Stimulated activated CD8-positive, alpha-beta memory T cell treated with anti-CD3 and anti-CD28 coated beads, Interleukin-2, amount 100 ng/mL, for 1 hour (primary cell): Measurements from ENCODE around the gene FZR1.

Experiments
- DNase-seq, 2 donors: peaks; one replicate each; pipeline ENCODE4 v3.0.0-alpha.2; 2020; ENCODE audit warnings: low read depth in 2 of 2

FZR1 gene

DNA sequence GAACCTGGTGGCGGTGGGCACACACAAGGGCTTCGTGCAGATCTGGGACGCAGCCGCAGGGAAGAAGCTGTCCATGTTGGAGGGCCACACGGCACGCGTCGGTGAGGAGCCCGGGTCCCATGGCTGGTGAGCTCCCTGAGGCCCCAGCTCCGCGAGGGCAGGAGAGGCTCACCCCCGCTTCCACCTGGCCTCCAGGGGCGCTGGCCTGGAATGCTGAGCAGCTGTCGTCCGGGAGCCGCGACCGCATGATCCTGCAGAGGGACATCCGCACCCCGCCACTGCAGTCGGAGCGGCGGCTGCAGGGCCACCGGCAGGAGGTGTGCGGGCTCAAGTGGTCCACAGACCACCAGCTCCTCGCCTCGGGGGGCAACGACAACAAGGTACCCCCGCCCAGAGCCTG is 25.6 kb downstream of the FZR1 start:
- DNase-seq = no peak

DNA sequence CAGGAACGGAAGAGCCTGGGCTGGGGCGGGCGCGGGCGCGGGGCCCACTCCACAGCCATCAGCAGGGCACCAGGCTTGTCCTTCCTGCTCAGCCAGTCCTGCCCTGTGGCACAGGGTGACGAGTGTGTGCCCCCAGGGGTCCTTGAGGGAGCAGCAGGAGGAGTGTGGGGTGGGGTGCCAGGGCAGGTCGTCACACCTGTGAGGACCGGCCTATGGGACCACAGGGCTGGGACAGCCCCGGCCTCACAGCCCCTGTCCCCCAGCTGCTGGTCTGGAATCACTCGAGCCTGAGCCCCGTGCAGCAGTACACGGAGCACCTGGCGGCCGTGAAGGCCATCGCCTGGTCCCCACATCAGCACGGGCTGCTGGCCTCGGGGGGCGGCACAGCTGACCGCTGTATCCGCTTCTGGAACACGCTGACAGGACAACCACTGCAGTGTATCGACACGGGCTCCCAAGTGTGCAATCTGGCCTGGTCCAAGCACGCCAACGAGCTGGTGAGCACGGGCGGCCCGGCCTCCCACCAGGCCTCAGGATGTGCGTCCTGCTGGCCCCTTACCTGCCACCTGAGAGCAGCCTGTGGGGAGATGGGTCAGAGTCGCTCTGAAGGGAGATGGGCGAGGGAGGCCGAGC is 26.2 kb downstream of the FZR1 start:
- no peak for DNase-seq

DNA sequence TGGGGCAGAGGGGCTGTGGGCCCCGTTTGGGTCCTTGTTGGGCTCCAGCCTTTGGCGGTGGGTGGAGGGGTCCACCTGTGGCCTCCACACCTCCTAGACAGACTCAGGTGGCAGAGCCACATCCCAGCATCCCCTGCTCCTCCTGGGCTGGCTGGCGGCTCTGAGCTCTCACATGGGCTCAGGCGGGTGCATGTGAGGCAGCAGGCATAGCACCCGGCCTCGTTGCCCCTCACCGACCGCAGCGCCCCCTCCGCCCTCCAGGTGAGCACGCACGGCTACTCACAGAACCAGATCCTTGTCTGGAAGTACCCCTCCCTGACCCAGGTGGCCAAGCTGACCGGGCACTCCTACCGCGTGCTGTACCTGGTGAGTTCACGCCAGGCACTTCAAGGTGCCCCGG is 26.9 kb downstream of the FZR1 start:
- DNase-seq = no peak

DNA sequence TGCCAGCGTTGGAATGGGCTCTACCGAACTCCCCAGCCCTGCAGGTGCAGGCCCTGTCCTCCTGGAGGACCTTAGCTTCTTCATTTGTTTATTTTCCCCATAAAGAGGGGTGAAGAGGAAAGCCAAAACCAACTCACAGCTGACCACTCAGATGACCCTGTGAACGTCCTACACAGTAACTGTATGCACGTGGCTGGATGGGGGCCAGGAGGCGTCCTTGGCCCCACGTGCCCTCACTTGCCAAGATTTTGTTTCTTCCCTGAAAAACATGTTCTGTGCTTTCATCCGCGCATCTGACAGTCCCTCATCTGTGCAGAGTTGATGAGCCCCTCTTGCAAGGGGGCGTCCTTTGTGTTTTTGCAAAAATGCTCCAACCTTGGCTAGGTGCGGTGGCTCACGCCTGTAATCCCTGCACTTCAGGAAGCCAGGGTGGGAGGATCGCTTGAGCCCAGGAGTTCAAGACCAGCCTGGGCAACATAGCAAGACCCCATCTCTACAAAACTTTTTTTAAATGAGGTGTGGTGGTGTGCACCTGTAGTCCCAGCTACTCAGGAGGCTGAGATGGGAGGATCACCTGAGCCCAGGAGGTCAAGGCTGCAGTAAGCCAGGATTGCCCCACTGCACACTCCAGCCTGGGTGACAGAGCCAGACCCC is 27.6 kb downstream of the FZR1 start:
- no peak for DNase-seq

DNA sequence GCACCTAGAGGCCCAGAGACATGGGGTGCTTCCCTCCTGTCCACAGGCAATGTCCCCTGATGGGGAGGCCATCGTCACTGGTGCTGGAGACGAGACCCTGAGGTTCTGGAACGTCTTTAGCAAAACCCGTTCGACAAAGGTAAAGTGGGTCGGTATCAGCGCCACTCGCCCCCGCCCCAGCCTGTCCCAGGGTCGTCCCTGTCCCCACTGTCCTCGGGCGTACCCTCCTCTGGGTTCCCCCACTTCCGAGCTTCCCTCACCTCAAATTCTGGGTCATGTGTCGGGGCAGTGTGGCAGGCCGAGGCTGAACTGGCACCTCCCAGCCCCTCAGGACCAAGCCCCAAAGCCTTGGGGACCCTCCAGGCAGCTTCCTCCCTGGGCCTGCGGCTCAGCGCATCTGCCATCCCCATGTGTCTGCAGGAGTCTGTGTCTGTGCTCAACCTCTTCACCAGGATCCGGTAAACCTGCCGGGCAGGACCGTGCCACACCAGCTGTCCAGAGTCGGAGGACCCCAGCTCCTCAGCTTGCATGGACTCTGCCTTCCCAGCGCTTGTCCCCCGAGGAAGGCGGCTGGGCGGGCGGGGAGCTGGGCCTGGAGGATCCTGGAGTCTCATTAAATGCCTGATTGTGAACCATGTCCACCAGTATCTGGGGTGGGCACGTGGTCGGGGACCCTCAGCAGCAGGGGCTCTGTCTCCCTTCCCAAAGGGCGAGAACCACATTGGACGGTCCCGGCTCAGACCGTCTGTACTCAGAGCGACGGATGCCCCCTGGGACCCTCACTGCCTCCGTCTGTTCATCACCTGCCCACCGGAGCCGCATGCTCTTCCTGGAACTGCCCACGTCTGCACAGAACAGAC is 28.5 kb downstream of the FZR1 start:
- DNase-seq = no peak

DNA sequence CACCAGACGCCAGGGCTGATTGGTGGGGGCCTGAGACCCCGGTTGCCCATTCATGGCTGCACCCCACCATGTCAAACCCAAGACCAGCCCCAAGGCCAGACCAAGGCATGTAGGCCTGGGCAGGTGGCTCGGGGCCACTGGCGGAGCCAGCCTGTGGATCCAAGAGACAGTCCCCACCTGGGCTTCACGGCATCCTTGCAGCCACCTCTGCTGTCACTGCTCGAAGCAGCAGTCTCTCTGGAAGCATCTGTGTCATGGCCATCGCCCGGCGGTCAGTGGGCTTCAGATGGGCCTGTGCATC is 29.1 kb downstream of the FZR1 start:
- DNase-seq = no peak

DNA sequence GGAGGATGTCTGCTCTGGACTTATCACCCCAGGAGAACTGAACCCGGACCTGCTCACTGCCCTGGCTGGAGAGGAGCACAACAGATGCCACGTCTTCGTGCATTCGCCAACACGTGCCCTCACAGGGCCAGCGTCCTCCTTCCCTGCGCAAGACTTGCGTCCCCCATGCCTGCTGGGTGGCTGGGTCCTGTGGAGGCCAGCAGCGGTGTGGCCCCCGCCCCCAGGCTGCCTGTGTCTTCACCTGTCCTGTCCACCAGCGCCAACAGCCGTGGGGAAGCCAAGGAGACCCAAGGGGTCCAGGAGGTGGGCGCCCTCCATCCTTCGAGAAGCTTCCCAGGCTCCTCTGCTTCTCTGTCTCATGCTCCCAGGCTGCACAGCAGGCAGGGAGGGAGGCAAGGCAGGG is 29.5 kb downstream of the FZR1 start:
- no peak for DNase-seq

DNA sequence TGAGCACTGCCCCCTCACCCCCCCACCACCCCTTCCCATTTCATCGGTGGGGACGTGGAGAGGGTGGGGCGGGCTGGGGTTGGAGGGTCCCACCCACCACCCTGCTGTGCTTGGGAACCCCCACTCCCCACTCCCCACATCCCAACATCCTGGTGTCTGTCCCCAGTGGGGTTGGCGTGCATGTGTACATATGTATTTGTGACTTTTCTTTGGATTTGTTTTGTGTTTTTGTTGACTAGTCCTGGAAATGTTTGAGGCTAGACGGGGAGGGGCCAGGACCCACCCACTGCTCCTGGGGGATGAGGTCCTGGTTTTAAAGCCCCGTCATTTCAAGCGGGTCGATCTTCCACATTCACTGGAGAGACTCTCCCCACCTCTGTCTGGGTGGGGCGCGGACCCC is 29.9 kb downstream of the FZR1 start:
- no peak for DNase-seq

DNA sequence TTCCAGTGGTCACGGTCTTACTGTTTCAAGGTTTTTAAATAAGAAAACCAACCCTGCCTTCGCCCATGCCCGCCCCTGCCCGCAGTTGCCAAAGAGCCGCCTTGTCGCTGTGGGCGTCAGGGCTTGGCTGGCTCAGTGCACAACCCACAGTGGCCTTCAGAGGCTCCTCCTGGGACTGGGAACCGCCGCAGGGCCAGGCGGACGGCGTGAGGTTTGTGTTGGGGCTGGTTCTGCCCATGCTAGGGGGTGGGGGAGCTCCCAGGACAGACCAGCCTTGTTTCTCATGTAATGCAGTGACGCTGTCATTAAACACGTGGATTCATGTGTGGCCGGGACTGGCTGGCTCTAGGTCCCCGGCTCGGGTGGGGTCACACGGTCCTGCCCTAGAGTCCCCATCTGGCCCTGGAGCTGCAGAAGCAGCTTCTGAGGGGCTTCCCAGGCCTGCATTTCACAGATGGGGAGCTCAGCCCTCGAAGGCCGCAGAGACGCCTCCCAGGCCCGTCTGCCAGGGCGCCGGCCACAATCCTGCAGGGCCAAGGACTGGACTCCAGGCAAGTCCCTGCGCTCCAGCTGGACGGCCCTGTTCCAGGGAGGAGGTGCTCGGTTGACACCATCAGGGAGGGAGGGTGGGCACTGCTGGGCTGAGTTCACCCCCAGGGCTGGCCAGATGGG is 30.5 kb downstream of the FZR1 start:
- DNase-seq = no peak

DNA sequence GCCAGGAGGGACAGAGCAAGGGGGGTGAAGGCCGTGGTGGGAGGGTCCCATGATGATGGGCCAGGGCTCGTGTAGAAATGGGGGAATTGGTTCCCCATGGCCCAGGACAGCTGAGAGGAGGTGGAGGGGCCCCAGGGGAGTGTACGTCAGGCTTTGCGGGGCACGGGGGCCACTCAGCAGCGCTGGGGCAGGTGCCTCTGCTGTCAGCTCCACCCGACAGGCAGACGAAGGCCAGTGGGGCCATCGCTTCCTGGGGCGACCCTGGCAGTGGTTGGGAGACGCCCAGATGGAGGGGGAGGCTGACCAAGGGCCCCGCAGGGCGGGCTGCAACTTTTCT is 31.0 kb downstream of the FZR1 start:
- no peak for DNase-seq

DNA sequence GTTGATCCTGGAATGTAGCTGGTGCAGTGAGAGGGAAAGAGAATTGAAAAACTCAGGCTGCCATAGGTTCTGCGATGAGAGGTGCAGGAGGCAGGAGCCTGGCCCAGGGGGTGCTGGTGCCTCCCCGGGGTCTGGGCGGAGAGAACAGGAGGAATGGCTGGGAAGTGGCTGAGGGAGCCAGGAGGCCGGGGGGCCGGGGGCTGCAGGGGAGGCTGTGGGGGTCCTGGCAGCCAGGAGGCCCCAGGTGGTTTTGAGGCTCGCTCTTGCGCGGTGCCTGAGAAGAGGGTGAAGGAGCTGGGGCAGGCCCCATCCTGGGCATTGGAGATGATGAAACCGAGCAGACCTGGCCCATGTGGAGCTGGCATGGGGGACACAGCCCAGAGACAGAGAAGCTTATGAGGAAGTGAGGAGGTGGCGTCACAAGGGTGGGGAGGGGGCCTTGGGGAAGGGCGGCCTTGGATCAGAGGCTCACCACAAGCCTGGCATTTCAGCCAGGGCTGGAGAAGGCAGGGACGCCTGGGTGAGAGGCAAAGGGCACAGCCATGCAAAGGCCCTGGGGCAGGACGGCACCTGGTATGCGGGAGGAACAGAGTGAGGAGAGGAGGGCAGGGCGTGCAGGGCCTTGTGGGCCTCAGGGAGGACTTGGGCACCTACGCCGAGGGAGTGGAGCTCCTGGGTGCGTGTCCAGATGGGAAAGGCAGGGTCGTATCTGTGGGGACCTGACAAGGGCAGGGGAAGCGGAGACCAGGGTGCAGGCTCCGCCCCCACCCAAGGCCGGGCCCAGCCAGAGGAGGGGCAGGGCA is 31.5 kb downstream of the FZR1 start:
- no peak for DNase-seq

DNA sequence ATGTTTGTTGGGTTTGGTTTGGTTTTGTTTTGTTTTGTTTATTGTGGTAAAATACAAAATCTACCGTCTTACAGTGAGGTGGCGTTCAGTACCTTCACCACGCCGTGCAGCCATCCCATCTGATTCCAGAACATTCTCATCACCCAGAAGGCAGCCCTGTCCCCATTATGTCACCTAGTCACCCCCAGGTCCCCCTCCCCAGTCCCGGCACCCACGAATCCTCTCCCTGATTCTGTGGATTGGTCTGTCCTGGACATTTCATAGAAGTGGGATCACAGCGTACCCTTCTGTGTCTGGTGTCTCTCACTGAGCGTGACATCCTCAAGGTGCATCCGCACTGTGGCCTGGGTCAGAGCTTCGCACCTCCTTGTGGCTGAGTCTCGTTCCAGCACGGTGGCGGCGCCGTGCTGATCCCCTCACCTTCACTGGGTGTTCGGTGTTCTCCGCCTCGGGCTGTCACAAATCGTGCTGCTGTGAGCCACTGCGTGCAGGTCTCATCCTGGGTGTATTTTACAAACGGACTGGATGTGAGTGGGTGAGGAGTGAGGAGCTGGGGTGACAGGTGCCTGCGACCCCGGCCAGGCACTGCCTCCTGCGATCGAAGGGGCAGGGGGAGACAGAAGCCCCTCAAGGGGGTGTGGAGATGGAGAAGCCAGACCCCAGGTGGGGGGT is 32.3 kb downstream of the FZR1 start:
- no peak for DNase-seq

DNA sequence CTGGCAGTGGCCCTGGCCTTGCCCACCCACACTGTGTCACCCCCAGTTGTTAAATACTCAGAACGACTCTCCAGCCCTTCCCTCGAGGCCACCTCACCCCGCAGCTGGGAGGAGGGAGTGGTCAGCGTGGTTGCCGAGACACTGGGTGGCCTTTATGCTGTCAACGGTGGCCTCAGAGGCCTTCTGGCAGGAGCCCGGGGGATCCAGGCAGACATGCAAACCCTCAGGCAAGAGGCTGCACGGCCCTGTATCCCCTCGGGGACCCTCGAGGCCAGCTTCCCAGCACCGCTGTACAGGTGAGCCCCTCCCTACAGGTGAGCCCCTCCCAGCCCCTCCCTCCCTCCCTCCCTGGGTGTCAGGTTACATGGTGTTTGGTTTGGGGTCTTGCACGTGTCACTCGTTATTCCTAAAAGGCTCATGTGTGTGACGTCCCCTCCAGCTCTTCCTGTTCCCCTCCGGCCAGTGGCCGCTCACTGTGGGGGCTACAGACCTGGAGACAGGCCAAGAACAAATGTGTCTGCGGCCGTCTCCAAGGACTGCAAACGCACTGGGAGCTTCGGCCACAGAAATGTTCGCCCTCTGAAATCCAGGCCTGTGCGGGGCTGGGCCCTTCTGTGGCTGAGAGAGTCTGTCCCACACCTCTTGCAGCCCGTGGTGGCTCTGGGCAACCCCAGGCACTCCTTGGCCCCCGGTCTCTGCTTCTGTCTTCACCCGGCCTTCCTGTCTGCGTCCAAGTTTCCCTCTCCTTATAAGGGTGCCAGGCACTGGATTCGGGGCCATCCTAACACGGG is 33.0 kb downstream of the FZR1 start, which contains the start of gene TEKTIP1:
Gene TEKTIP1, plus strand, starts transcription at position 210 of the 791 bp plus-strand sequence. Its CDS starts 4 bp downstream, at position 214.
- no peak for DNase-seq

DNA sequence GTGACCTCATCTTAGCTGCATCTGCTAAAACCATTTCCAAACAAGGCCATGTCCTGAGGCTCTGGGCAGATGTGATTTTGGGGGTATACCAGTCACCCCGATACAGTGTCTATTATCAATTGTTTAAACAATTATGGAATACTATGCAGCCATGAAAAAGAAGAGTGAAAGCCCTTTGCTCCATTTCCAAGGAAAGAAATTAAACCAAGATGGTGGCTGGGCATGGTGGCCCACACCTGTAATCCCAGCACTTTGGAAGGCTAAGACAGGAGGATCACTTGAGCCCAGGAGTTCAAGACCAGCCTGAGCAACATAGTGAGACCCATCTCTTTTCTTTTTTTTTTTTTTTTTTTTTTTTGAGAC is 33.6 kb downstream of the FZR1 start:
- no peak for DNase-seq

DNA sequence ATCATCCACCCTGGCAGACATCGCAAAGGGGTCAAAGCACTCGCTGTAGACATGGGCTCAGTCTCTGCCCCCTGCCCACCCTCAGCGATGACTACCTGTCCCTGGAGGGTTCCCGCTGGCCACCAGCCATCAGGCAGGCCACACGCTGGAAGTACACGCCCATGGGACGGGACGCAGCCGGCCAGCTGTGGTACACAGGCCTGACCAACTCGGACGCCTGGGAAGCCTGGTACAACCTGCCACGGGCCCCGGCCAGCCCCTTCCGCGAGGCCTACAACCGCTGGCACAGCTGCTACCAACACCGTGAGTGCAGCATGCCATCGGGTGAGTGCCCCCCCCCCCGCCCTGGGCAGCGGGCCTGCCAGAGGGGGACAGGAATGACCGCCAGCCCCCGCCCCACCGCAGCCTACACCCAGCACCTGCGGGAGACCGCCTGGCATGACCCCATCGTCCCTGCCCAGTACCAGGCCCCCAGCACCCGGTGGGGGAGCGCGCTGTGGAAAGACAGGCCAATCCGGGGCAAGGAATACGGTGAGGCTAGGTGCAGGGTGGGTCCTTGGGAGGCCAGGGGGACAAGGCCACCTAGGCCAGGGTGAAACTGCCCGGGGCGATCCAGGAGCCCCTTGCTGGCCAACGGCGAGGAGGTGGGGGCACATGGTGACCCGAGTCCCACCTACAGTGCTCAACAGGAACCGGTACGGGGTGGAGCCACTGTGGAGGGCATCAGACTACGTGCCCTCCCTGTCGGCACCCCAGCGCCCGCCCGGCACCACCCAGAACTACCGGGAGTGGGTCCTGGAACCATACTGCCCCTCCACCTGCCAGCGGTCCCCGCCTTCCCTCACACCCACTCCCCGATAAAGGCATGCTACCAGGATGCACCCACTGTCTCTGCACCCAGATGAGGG is 37.3 kb downstream of the FZR1 start:
- DNase-seq = no peak

DNA sequence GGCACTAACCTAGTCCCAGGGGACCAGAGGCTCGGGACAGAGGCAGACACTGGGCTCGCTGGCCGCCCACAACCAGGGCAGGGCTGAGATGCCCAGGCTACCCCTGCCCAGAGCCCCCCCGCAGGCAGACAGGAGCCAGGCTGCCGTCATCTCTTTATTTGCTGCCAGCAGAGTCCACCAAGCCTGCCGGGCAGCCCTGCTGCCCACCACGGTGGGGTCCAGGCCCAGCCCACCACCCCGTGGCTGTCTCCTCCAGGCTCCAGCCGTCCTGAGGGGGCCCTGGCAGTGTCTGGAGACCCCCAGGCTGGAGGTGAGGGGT is 37.9 kb downstream of the FZR1 start:
- DNase-seq = no peak

DNA sequence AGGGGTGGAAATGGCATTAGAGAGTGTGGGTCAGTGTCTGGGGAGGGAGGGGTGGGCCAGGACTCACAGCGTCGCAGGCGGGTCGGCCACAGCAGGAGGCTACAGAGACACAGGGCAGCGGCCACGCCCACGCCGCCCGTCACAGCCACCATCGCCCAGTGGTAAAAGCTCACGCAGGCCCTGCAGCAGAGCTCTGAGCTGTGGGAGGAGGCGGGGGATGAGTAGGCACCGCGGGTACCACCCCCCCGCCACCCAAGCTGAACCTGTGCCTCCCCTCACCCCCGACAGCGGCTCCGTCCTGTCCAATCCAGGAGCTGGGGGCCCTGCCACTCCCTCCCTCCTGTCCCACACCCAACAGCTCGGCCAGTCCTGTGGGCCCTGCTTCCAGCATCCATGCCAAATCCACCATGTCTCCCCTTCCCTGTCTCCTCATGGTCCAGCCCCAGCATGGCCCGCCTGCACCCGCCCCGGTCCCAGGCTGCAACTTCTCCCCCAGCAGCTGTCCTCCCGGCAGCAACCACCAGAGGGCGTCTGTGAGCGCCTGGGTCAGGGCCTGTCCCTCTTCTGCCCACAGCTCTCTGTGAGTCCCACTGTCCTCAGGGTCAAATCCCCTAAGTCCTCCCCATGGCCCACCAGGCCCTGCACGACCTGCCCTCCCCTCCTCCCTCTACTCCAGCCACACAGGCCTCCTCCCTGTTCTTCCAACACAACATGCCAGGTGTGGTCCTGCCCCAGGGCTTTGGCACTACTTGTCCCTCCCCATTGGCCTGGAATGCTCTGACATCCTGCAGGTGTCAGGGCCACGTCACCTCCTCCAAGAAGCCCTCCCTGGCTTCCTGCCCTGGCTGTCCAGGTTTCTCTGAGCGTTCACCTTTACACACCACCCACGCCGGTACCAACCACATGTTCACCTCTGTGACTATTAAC is 38.9 kb downstream of the FZR1 start:
- peak; percentile 60 to 66 for DNase-seq

DNA sequence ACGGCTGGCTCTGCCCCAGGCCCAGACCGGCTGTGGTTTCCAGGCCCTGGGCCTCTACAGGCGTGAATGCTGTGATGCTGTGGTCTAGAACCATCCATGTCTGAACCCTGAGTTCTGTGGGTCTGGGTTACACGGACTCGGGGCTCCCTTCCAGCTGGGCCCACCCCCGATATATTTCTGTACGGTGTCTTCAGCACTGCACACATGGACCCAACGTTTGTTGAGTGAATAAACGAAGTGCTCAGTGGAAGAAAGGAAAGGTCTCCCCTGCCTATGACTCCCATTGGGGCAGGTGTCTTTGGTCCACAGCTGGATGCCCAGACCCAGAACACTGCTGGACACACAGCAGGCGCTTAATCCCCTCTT is 39.5 kb downstream of the FZR1 start:
- DNase-seq = no peak

DNA sequence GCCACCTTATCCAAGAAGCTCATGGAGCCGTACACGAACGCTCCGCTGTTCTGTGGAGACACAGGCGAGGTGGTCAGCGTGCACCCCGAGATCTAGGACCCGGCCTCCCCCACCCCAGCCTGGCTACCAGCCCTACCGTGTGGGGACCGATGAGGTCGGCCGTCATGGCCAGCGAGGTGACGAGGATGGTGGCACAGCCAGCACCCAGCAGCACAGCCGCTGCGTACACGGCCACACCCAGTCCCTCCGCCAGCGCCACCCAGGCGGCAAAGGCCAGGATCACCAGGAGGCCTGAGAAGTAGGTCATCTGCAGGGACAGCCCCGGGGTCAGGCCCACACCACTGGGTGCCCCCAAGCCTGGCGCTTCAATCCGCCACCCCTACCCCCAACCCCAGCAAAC is 40.0 kb downstream of the FZR1 start:
- DNase-seq = no peak
